ENCODE data around the gene PES1.
"Not testable (repeated sequence)": the region's sequence is repeated elsewhere in the genome, so short reads cannot be mapped to it uniquely, and the experiment has no call there.

PES1 gene

GRCh38 chr22:30572210-30572609 lies 19.5 kb downstream of the PES1 start:
- no peak for TF ChIP-seq CTCF (IDR thresholded peaks at IDR 0.05; ENCODE audit: low read depth, low read length)
- Histone ChIP-seq H3K9me3 (ENCODE audit: severe bottlenecking) (no peaks in the 10 kb centered on the region), H3K36me3 (peaks cover 17% of the 10 kb centered on the region), H3K27ac (no peak overlapping the region), H3K27me3 (ENCODE audit: insufficient read depth, low read depth, severe bottlenecking) (no peaks in the 10 kb centered on the region), H3K4me3 (ENCODE audit: low read depth, low read length) (no peak overlapping the region)
- no peak for DNase-seq

GRCh38 chr22:30569674-30570202 lies 22.0 kb downstream of the PES1 start:
- Histone ChIP-seq H3K4me3 (ENCODE audit: low read depth, low read length) (no peak overlapping the region), H3K27me3 (ENCODE audit: insufficient read depth, low read depth, severe bottlenecking) (no peaks in the 10 kb centered on the region), H3K36me3 (no peaks in the 10 kb centered on the region), H3K9me3 (ENCODE audit: severe bottlenecking) (no peaks in the 10 kb centered on the region), H3K27ac (no peak overlapping the region)
- DNase-seq = no peak
- no peak for TF ChIP-seq CTCF (IDR thresholded peaks at IDR 0.05; ENCODE audit: low read depth, low read length)

GRCh38 chr22:30568137-30568805 lies 23.4 kb downstream of the PES1 start:
- DNase-seq = no peak
- H3K27ac ChIP-seq = no peak overlapping the region
- H3K9me3 ChIP-seq (ENCODE audit: severe bottlenecking) = no peaks in the 10 kb centered on the region

GRCh38 chr22:30567277-30567676 lies 24.4 kb downstream of the PES1 start:
- DNase-seq; H3K27ac ChIP-seq; H3K4me3 ChIP-seq (ENCODE audit: low read depth, low read length); H3K27me3 ChIP-seq (ENCODE audit: insufficient read depth, low read depth, severe bottlenecking); H3K9me3 ChIP-seq (ENCODE audit: severe bottlenecking); H3K36me3 ChIP-seq: not testable (repeated sequence)

More at GRCh38 chr22:30568137-30568805, 23.4 kb downstream of the PES1 start:
- no peak overlapping the region for H3K4me3 ChIP-seq (ENCODE audit: low read depth, low read length)
- H3K27me3 ChIP-seq (ENCODE audit: insufficient read depth, low read depth, severe bottlenecking) = no peaks in the 10 kb centered on the region
- TF ChIP-seq CTCF (IDR thresholded peaks at IDR 0.05; ENCODE audit: low read depth, low read length) = no peak
- no peaks in the 10 kb centered on the region for H3K36me3 ChIP-seq

GRCh38 chr22:30566125-30566524 lies 25.6 kb downstream of the PES1 start:
- Histone ChIP-seq H3K27me3 (ENCODE audit: insufficient read depth, low read depth, severe bottlenecking) (no peaks in the 10 kb centered on the region), H3K27ac (no peak overlapping the region), H3K4me3 (ENCODE audit: low read depth, low read length) (no peak overlapping the region), H3K9me3 (ENCODE audit: severe bottlenecking) (no peaks in the 10 kb centered on the region), H3K36me3 (no peaks in the 10 kb centered on the region)
- no peak for TF ChIP-seq CTCF (IDR thresholded peaks at IDR 0.05; ENCODE audit: low read depth, low read length)
- DNase-seq = no peak

GRCh38 chr22:30565341-30565740 lies 26.4 kb downstream of the PES1 start:
- Histone ChIP-seq H3K4me3 (ENCODE audit: low read depth, low read length) (no peak overlapping the region), H3K27ac (no peak overlapping the region), H3K27me3 (ENCODE audit: insufficient read depth, low read depth, severe bottlenecking) (no peaks in the 10 kb centered on the region), H3K9me3 (ENCODE audit: severe bottlenecking) (no peaks in the 10 kb centered on the region), H3K36me3 (no peaks in the 10 kb centered on the region)
- no peak for TF ChIP-seq CTCF (IDR thresholded peaks at IDR 0.05; ENCODE audit: low read depth, low read length)
- DNase-seq = no peak
